Activated CD4-positive, alpha-beta T cell treated with anti-CD3 and anti-CD28 coated beads, Interleukin-2, amount 10 ng/mL, durations not matched to agents 7 days and 5 days (primary cell): ENCODE measurements around the gene DNAI4. TPM values are rescaled to one million over a fixed set of nuclear protein-coding genes. Genes with fewer than 3 reads are reported as not detected.
"Not testable (repeated sequence)": the region's sequence is repeated elsewhere in the genome, so short reads cannot be mapped to it uniquely, and the experiment has no call there.

ENCODE experiments used
- CTCF ChIA-PET: fragments of 350-600 bp; sonication (Branson Sonifier 250); formaldehyde crosslinking; loops from one replicate; lab custom pipeline; 2021; ENCODE audit warnings: antibody characterized with exemption; lab: Charles Lee
- POLR2A ChIA-PET: fragments of 350-600 bp; sonication (Branson Sonifier 250); formaldehyde crosslinking; loops from one replicate; lab custom pipeline; 2021; ENCODE audit warnings: antibody characterized with exemption; lab: Charles Lee
- DNase-seq: peaks from one replicate; pipeline ENCODE4 v3.0.0-alpha.2; 2020
- H3K27ac Mint-ChIP-seq: one replicate; pipeline ENCODE4 v1.8.0; 2021; ENCODE audit warnings: mild to moderate bottlenecking, moderate library complexity, mixed read lengths
- H3K27me3 Mint-ChIP-seq: one replicate; pipeline ENCODE4 v1.8.0; 2021; ENCODE audit warnings: mixed read lengths
- H3K36me3 Mint-ChIP-seq: one replicate; pipeline ENCODE4 v1.8.0; 2021; ENCODE audit warnings: low read depth, mixed read lengths
- H3K4me1 Mint-ChIP-seq: one replicate; pipeline ENCODE4 v1.8.0; 2021; ENCODE audit warnings: mixed read lengths
- H3K4me3 Mint-ChIP-seq: one replicate; pipeline ENCODE4 v1.8.0; 2021; ENCODE audit warnings: mild to moderate bottlenecking, moderate library complexity, mixed read lengths
- H3K9me3 Mint-ChIP-seq: one replicate; pipeline ENCODE4 v1.8.0; 2021; ENCODE audit warnings: mixed read lengths
- total RNA-seq, 2 experiments: library from RNA; stranded (reverse); gene quantifications; one replicate each; pipeline ENCODE4 v1.2.3, GENCODE V29; 2021

Gene DNAI4
- 1 to 10 TPM; 2.9 to 4.2 TPM for total RNA-seq

- peak; percentile 98 for DNase-seq
- H3K36me3 Mint-ChIP-seq, result peaks cover 7% of the 10 kb centered on the region
- ChIA-PET POLR2A (interaction anchor here (0.6 to 0.7 kb wide), 2 partner anchors 10 to 155 kb away, joined by 3 to 5 read pairs; no protein-coding TSS in a partner anchor), CTCF (interaction anchor here (0.9 to 1.5 kb wide), 5 partner anchors 10 to 288 kb away, joined by 3 to 6 read pairs (median 3); no protein-coding TSS in a partner anchor)
- H3K4me3 Mint-ChIP-seq, result peak within 1 kb of the TSS; percentile 93
- no peaks in the 10 kb centered on the region for H3K27me3 Mint-ChIP-seq
- H3K9me3 Mint-ChIP-seq, result no peaks in the 10 kb centered on the region
- peaks cover 51% of the 10 kb centered on the region for H3K4me1 Mint-ChIP-seq
- H3K27ac Mint-ChIP-seq, result peak within 1 kb of the TSS; percentile 95
Observed at GRCh38 chr1:66924756-66925557, at the start of gene DNAI4, which contains the start of gene MIER1. DNAI4 (minus strand) TSS chr1:66924856; CDS start chr1:66924831, 25 bp downstream. MIER1 (plus strand) TSS chr1:66924990; CDS start chr1:66925029, 39 bp downstream.

GRCh38 chr1:66968574-66968973, 43.9 kb upstream of the DNAI4 start:
- ChIA-PET POLR2A (no interaction called here), CTCF (no interaction called here)
- Mint-ChIP-seq H3K36me3 (peaks cover 73% of the 10 kb centered on the region), H3K27ac (no peak overlapping the region), H3K9me3 (peaks cover 8% of the 10 kb centered on the region), H3K4me1 (peaks cover 20% of the 10 kb centered on the region), H3K27me3 (no peaks in the 10 kb centered on the region), H3K4me3 (no peak overlapping the region)
- no peak for DNase-seq

GRCh38 chr1:66966188-66966873, 41.7 kb upstream of the DNAI4 start:
- H3K9me3 Mint-ChIP-seq, POLR2A ChIA-PET, DNase-seq, CTCF ChIA-PET, H3K27me3 Mint-ChIP-seq, H3K27ac Mint-ChIP-seq, H3K4me3 Mint-ChIP-seq: not testable (repeated sequence)
- H3K4me1 Mint-ChIP-seq, result peaks cover 20% of the 10 kb centered on the region
- H3K36me3 Mint-ChIP-seq, result peaks cover 85% of the 10 kb centered on the region

- no peaks in the 10 kb centered on the region for H3K9me3 Mint-ChIP-seq
- POLR2A ChIA-PET, result no interaction called here
- peaks cover 76% of the 10 kb centered on the region for H3K36me3 Mint-ChIP-seq
- CTCF ChIA-PET, result interaction anchor here (0.7 kb wide), 1 partner anchor 93 kb away, joined by 4 read pairs; no protein-coding TSS in a partner anchor
- H3K4me3 Mint-ChIP-seq, result no peak overlapping the region
- DNase-seq, result no peak
- no peak overlapping the region for H3K27ac Mint-ChIP-seq
- H3K4me1 Mint-ChIP-seq, result peaks cover 27% of the 10 kb centered on the region
- no peaks in the 10 kb centered on the region for H3K27me3 Mint-ChIP-seq
Observed at GRCh38 chr1:66957938-66958337, 33.3 kb upstream of the DNAI4 start.

- CTCF ChIA-PET, result no interaction called here
- H3K4me3 Mint-ChIP-seq, result no peak overlapping the region
- no peak overlapping the region for H3K27ac Mint-ChIP-seq
- H3K27me3 Mint-ChIP-seq, result no peaks in the 10 kb centered on the region
- H3K9me3 Mint-ChIP-seq, result no peaks in the 10 kb centered on the region
- peaks cover 71% of the 10 kb centered on the region for H3K36me3 Mint-ChIP-seq
- POLR2A ChIA-PET, result no interaction called here
- DNase-seq, result no peak
- peaks cover 14% of the 10 kb centered on the region for H3K4me1 Mint-ChIP-seq
Observed at GRCh38 chr1:66954208-66954607, 29.6 kb upstream of the DNAI4 start.

- Mint-ChIP-seq H3K4me1 (peaks cover 17% of the 10 kb centered on the region), H3K27ac (no peak overlapping the region), H3K4me3 (no peak overlapping the region), H3K27me3 (no peaks in the 10 kb centered on the region), H3K36me3 (peaks cover 73% of the 10 kb centered on the region), H3K9me3 (no peaks in the 10 kb centered on the region)
- ChIA-PET POLR2A (no interaction called here), CTCF (interaction anchor here (0.6 to 1.2 kb wide), 3 partner anchors 30 to 79 kb away, joined by 3 to 4 read pairs (median 3); no protein-coding TSS in a partner anchor)
- no peak for DNase-seq
Observed at GRCh38 chr1:66951513-66951912, 26.9 kb upstream of the DNAI4 start.

- no peak for DNase-seq
- H3K4me1 Mint-ChIP-seq, result peaks cover 27% of the 10 kb centered on the region
- H3K27me3 Mint-ChIP-seq, result no peaks in the 10 kb centered on the region
- no peak overlapping the region for H3K4me3 Mint-ChIP-seq
- H3K36me3 Mint-ChIP-seq, result peaks cover 53% of the 10 kb centered on the region
- no peaks in the 10 kb centered on the region for H3K9me3 Mint-ChIP-seq
- H3K27ac Mint-ChIP-seq, result no peak overlapping the region
- ChIA-PET CTCF (interaction anchor here (0.8 to 1.7 kb wide), 2 partner anchors 9 to 15 kb away, joined by 3 to 7 read pairs; no protein-coding TSS in a partner anchor), POLR2A (no interaction called here)
Observed at GRCh38 chr1:66947267-66947666, 22.6 kb upstream of the DNAI4 start.

- Mint-ChIP-seq H3K27me3 (no peaks in the 10 kb centered on the region), H3K4me3 (no peak overlapping the region), H3K36me3 (peaks cover 54% of the 10 kb centered on the region), H3K4me1 (peaks cover 42% of the 10 kb centered on the region), H3K9me3 (no peaks in the 10 kb centered on the region), H3K27ac (no peak overlapping the region)
- CTCF ChIA-PET, result interaction anchor here (1.2 kb wide), 2 partner anchors 15 to 16 kb away, joined by 3 to 4 read pairs; no protein-coding TSS in a partner anchor
- POLR2A ChIA-PET, result interaction anchor here (0.7 kb wide), 1 partner anchor 138 kb away, joined by 4 read pairs; no protein-coding TSS in a partner anchor
- DNase-seq, result no peak
Observed at GRCh38 chr1:66945316-66945715, 20.7 kb upstream of the DNAI4 start.

GRCh38 chr1:66944330-66945274, 19.9 kb upstream of the DNAI4 start:
- no peaks in the 10 kb centered on the region for H3K9me3 Mint-ChIP-seq
- no peak for DNase-seq
- H3K4me1 Mint-ChIP-seq, result peaks cover 48% of the 10 kb centered on the region
- ChIA-PET POLR2A (no interaction called here), CTCF (interaction anchor here (1.2 kb wide), 2 partner anchors 14 to 16 kb away, joined by 3 to 4 read pairs; no protein-coding TSS in a partner anchor)
- no peaks in the 10 kb centered on the region for H3K27me3 Mint-ChIP-seq
- no peak overlapping the region for H3K27ac Mint-ChIP-seq
- H3K4me3 Mint-ChIP-seq, result no peak overlapping the region
- peaks cover 58% of the 10 kb centered on the region for H3K36me3 Mint-ChIP-seq

GRCh38 chr1:66943361-66943969, 18.8 kb upstream of the DNAI4 start:
- ChIA-PET POLR2A (no interaction called here), CTCF (no interaction called here)

GRCh38 chr1:66940981-66941380, 16.3 kb upstream of the DNAI4 start:
- Mint-ChIP-seq H3K4me3 (no peak overlapping the region), H3K36me3 (peaks cover 31% of the 10 kb centered on the region), H3K9me3 (no peaks in the 10 kb centered on the region), H3K27me3 (no peaks in the 10 kb centered on the region), H3K4me1 (peaks cover 59% of the 10 kb centered on the region), H3K27ac (no peak overlapping the region)
- DNase-seq, result no peak
- POLR2A ChIA-PET, result no interaction called here
- CTCF ChIA-PET, result no interaction called here

More at GRCh38 chr1:66943361-66943969, 18.8 kb upstream of the DNAI4 start:
- DNase-seq, result no peak
- Mint-ChIP-seq H3K4me3 (no peak overlapping the region), H3K4me1 (peaks cover 56% of the 10 kb centered on the region), H3K27ac (peak overlapping the region; percentile 76), H3K36me3 (peaks cover 52% of the 10 kb centered on the region), H3K27me3 (no peaks in the 10 kb centered on the region), H3K9me3 (no peaks in the 10 kb centered on the region)
